AG10803 (cell line): Measurements from ENCODE around the gene MYO3B.
A peak's percentile ranks its signal among the peaks of the same experiment; 100 is the strongest.

ENCODE experiments used
- DNase-seq: peaks from one replicate; pipeline ENCODE4 v3.0.0; 2010; ENCODE audit warnings: low read depth
- H3K4me3 ChIP-seq: 2 replicates; pipeline ENCODE4 v1.5.1; 2011; ENCODE audit warnings: mild to moderate bottlenecking, low read length, control low read depth
- CTCF ChIP-seq: conservative IDR thresholded peaks from 2 replicates; pipeline ENCODE4 v1.5.1; 2011; ENCODE audit warnings: mild to moderate bottlenecking, low read length, control low read depth, inconsistent platforms

Gene MYO3B

DNA sequence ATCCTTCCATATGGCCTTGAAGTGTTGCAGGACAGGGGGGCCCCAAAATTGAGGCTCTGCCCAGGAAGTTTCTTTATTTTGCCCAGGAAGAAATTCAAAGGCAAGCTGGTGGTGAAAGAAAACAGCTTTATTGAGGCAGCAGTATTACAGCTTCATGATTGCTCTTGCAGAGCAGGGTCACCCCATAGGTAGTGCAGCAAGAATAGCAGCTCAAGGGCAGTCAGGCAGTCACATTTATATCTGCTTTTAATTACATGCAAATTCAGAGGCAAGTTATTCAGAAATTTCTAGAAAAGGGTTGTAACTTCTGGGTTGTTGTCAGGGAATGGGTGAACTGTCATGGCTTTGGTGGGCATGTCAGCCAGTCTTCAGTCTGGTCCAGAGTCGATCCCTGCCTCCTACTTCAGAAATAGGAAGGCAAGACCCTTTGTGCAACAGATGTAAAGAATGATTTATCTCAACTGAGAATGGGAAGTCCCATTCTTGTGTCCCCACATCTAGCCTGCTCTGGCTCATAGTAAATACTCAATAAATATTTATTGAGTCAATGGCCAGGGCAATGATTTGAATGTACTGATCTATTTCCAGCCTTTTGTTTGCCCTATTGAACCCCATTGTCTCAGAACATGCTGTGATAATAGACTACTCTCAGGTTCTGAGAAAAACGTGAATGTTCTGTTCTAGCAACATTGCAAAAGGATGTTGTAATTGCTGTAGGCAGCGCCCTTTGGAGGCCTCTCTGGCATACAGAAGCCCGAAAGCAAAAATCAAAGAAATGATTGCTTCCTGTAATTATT is 129.8 kb downstream of the MYO3B start:
- TF ChIP-seq CTCF = no peak
- no peak for DNase-seq
- H3K4me3 ChIP-seq = no peak overlapping the region

DNA sequence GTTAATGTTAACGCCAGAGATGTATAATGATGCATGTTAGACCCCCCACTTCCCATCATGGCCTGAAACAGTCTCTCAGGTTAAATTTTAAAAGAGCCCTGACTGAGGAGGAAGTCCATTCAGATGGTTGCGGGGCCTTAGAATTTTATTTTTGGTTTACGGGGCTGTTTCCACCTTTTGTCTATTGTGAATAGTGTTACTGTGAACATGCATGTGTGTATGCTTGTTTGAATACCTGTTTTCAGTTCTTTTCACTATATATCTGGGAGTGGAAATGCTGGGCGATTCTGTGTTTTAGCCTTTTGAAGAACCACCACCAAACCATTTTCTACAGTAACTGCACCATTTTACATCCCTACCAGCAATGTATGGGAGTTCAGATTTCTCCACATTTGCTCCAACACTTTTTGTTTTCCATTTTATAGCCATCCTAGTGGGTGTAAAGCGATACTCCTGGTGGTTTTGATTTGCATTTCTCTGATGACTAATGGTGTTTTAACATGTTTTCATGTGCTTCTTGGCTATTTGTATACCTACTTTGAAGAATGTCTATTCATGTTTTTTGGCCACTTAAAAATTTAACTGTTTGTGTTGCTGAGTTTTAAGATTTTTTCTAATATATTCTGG is 133.0 kb downstream of the MYO3B start:
- no peak for TF ChIP-seq CTCF
- DNase-seq = no peak
- no peak overlapping the region for H3K4me3 ChIP-seq

- no peak for TF ChIP-seq CTCF
- DNase-seq = peak; percentile 17
- H3K4me3 ChIP-seq = no peak overlapping the region
These were observed 135.5 kb downstream of the MYO3B start for GRCh38 chr2:170313347-170313991.

GRCh38 chr2:170313992-170314348 is 136.0 kb downstream of the MYO3B start:
- DNase-seq = no peak
- TF ChIP-seq CTCF = no peak
- H3K4me3 ChIP-seq = no peak overlapping the region

DNA sequence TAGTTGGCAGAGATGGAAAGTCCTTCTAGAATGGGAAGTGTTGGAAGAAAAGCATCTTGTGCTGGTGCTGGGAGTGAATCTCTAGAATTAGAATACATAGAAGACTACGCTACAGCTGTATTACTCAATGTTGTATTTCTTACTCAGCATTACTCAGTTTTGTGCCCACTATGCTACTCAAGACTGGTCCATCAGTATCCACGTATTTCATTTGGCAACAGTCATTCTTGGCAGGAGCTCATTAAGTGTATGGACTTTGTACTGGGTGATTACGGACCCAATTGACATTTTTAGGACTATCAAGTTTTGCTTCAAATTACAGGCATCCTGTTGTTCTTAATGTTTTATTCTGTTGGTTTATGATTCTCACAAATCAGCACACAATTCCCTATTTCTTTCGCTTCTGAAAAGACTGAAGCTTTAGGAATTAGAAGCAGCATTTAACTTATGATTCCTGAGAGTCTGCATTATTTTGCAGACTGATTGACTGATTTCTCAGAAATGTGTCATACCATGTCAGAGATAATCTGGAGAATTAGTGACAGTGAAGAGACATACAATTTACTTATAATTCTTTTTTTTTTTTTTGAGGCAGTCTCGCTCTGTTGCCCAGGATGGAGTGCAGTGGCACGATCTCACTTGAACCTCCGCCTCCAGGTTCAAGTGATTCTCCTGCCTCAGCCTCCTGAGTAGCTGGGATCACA is 136.9 kb downstream of the MYO3B start:
- TF ChIP-seq CTCF = no peak
- peak; percentile 9 for DNase-seq
- no peak overlapping the region for H3K4me3 ChIP-seq

DNA sequence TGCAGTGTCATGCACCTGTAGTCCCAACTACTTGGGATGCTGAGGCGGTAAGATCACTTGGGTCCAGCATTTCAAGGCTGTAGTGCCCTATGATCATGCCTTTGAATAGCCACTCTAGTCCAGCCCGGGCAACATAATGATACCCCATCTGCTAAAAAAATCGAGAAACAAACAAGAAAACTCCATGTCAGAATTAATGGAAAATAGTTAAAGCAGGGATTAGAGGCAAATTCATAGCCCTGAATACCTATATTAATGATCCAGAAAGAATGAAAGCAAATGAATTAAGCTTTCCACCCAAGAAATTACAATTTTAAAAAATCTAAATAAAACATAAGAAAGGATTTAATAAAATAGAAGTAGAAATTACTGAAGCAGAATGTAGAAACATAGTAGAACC is 143.0 kb downstream of the MYO3B start:
- no peak overlapping the region for H3K4me3 ChIP-seq
- no peak for DNase-seq
- TF ChIP-seq CTCF = no peak
